ELF-1 (cell line): ENCODE data around the gene TAAR9.

Experiments
- DNase-seq: peaks from one replicate; pipeline ENCODE4 v3.0.0-alpha.2; 2016; ENCODE audit warnings: low read depth, low spot score

TAAR9 gene

DNA sequence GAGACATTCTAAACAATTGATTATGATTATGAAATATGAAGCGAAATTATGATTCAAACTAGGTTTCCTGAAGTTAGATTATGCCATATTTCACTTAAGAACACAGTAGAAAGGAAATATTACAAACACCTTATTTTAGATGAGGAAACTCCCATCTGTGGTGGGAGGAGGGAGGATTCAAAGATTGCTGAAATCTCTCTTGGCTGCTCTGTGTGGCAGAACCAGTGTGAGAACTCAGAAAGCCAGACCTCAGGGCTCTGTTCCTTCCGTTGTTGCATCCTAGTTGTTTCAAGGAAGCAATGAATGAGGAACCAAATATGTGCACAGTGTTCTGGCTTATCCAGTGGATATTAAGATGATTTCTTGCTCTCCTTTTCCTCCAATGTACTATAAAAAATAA, 49.3 kb downstream of the TAAR9 start:
- no peak for DNase-seq
